SU-DHL-6 (cell line): ENCODE measurements around the gene MAP4K3.

Source experiments
- H2AFZ ChIP-seq: fragments of 200-600 bp; sonication (generic); 2 replicates; pipeline ENCODE4 v1.6.1; 2014; ENCODE audit warnings: low read depth, mild to moderate bottlenecking, moderate library complexity, mixed read lengths, antibody characterized with exemption, low read length; ENCODE audit not compliant: severe bottlenecking
- H3F3A ChIP-seq: fragments of 200-600 bp; shearing (Covaris generic); 2 replicates; pipeline ENCODE4 v1.6.0; 2016; ENCODE audit warnings: antibody characterized with exemption, mild to moderate bottlenecking; ENCODE audit not compliant: insufficient read depth
- H3K27ac ChIP-seq: fragments of 200-600 bp; sonication (generic); 2 replicates; pipeline ENCODE4 v1.5.1; 2016; ENCODE audit warnings: low read depth, mild to moderate bottlenecking, low read length, moderate library complexity, mixed read lengths
- H3K27me3 ChIP-seq: fragments of 200-600 bp; sonication (generic), shearing (Covaris generic); 2 replicates; pipeline ENCODE4 v1.6.0; 2014; ENCODE audit warnings: mild to moderate bottlenecking, low read length
- H3K36me3 ChIP-seq: fragments of 200-600 bp; sonication (generic); 2 replicates; pipeline ENCODE4 v1.6.1; 2014; ENCODE audit warnings: mild to moderate bottlenecking, low read length, mixed read lengths
- H3K4me2 ChIP-seq: fragments of 300-600, 200-600 bp; shearing (Covaris generic), sonication (generic); 2 replicates; pipeline ENCODE4 v1.6.0; 2014; ENCODE audit warnings: low read length, low read depth, mild to moderate bottlenecking; ENCODE audit not compliant: poor library complexity, severe bottlenecking
- H3K4me3 ChIP-seq: fragments of 200-600 bp; sonication (generic); 2 replicates; pipeline ENCODE4 v1.5.1; 2014; ENCODE audit warnings: antibody characterized with exemption, low read length, mild to moderate bottlenecking, mixed read lengths; ENCODE audit not compliant: insufficient read depth, poor library complexity, severe bottlenecking
- H3K79me2 ChIP-seq: fragments of 200-600 bp; sonication (generic); 2 replicates; pipeline ENCODE4 v1.6.1; 2014; ENCODE audit warnings: mild to moderate bottlenecking, low read length, moderate library complexity; ENCODE audit not compliant: insufficient read depth
- H3K9ac ChIP-seq: fragments of 200-600 bp; sonication (generic); 2 replicates; pipeline ENCODE4 v1.7.0; 2014; ENCODE audit warnings: mild to moderate bottlenecking, low read length
- H3K9me2 ChIP-seq: fragments of 200-600 bp; sonication (generic); replicated peaks from 2 replicates; pipeline ENCODE4 v1.6.1; 2014; ENCODE audit warnings: low read length; ENCODE audit not compliant: insufficient read depth
- H3K9me3 ChIP-seq: fragments of 200-600 bp; sonication (generic); 2 replicates; pipeline ENCODE4 v1.6.1; 2014; ENCODE audit warnings: low read length, mixed read lengths; ENCODE audit not compliant: insufficient read depth
- H4K20me1 ChIP-seq: fragments of 200-600 bp; sonication (generic); 2 replicates; pipeline ENCODE4 v1.6.1; 2014; ENCODE audit warnings: low read depth, mild to moderate bottlenecking, antibody characterized with exemption, low read length, moderate library complexity, mixed read lengths
- CTCF ChIP-seq: fragments of 200-600 bp; sonication (generic); IDR thresholded peaks from one replicate; pipeline ENCODE4 v1.5.1; 2017; ENCODE audit warnings: antibody characterized with exemption, mild to moderate bottlenecking, low read length, moderate library complexity; ENCODE audit not compliant: insufficient read depth, poor library complexity, severe bottlenecking
- EZH2phosphoT487 ChIP-seq: fragments of 200-600 bp; sonication (generic), shearing (Covaris generic); conservative IDR thresholded peaks from 2 replicates; pipeline ENCODE4 v1.6.1; 2018; ENCODE audit warnings: mild to moderate bottlenecking, antibody characterized with exemption, low read length, moderate library complexity, mixed read lengths

MAP4K3 gene

GRCh38 chr2:39445934-39446333 lies 8.8 kb upstream of the MAP4K3 start:
- Histone ChIP-seq H3K27ac (no peak overlapping the region), H4K20me1 (no peaks in the 10 kb centered on the region), H3K27me3 (no peaks in the 10 kb centered on the region), H3K9ac (no peak overlapping the region), H3K4me2 (no peak overlapping the region), H3K36me3 (no peaks in the 10 kb centered on the region), H3K79me2 (no peaks in the 10 kb centered on the region), H3K4me3 (no peak overlapping the region), H3K9me2 (no peaks in the 10 kb centered on the region), H3K9me3 (no peaks in the 10 kb centered on the region), H3F3A (no peaks in the 10 kb centered on the region), H2AFZ (no peak overlapping the region)
- TF ChIP-seq CTCF (no peak), EZH2phosphoT487 (no peak)

- Histone ChIP-seq H3K27me3 (no peaks in the 10 kb centered on the region), H3K4me2 (no peak overlapping the region), H3F3A (peaks cover 8% of the 10 kb centered on the region; the same call in 1 of the 2 replicates), H3K27ac (no peak overlapping the region), H3K4me3 (no peak overlapping the region), H3K36me3 (no peaks in the 10 kb centered on the region), H3K79me2 (no peaks in the 10 kb centered on the region), H2AFZ (no peak overlapping the region), H3K9me3 (no peaks in the 10 kb centered on the region), H3K9me2 (no peaks in the 10 kb centered on the region), H3K9ac (no peak overlapping the region), H4K20me1 (no peaks in the 10 kb centered on the region)
- TF ChIP-seq CTCF = no peak
- TF ChIP-seq EZH2phosphoT487 = no peak
These were observed 5.9 kb upstream of the MAP4K3 start for GRCh38 chr2:39443009-39443408.

DNA sequence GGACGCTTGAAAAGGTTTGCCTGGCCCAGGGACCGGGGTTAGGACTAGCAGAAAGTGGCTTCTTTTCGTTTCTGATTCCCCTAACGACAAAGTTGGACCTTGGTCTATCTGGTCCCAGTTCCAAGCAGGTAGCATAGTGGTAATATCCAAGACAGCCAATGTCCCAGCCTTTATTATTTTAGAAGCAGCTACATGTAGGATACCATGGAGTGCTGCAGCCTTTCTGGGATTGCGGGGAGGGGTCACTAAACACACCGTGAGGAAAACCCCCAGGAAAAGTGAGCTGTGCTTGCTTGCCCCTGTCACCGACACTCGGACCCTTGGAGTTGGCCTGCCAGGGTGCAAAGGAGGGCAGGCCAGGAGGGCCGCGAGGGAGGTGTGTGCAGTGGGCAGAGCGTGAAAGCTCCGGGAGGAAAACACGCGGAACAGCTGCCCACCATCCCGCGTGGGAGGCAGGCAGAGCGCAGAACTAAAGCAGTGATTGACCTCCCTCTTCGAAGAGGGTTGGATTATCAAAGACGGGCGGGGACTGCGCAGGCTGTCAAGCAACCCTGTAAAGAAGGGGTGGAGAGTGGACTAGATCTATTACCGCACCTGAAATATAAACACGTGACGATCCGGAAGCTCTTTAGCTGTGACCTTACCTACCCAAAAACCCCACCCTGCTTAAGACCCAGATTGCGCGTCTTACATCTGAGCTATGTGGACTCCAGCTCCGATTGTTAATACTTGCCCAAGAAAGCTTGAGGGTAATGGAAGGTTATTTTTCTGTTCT lies 624 bp upstream of the MAP4K3 start:
- Histone ChIP-seq H3K4me3 (peak overlapping the region; percentile 71), H3K27ac (no peak overlapping the region), H3K9ac (peak overlapping the region; percentile 73), H2AFZ (peak overlapping the region; percentile 99), H3K79me2 (no peaks in the 10 kb centered on the region), H4K20me1 (no peaks in the 10 kb centered on the region), H3K27me3 (no peaks in the 10 kb centered on the region), H3K9me2 (no peaks in the 10 kb centered on the region), H3F3A (peaks cover 15% of the 10 kb centered on the region; the same call in 1 of the 2 replicates), H3K36me3 (no peaks in the 10 kb centered on the region), H3K4me2 (peak overlapping the region; percentile 77), H3K9me3 (no peaks in the 10 kb centered on the region)
- no peak for TF ChIP-seq EZH2phosphoT487
- TF ChIP-seq CTCF = no peak
